ENCODE results near the gene F11. TPM values are rescaled to one million over a fixed set of nuclear protein-coding genes. Genes with fewer than 3 reads are reported as not detected.
"Not testable (repeated sequence)": the region's sequence is repeated elsewhere in the genome, so short reads cannot be mapped to it uniquely, and the experiment has no call there.

F11 gene
- polyA plus RNA-seq, 3 donors, result 15.0 TPM; not detected in 2

GRCh38 chr4:186291256-186291890, 25.4 kb downstream of the F11 start:
- 80 to 84% (median 82%) methylated on average over 10 of the region's 10 CpGs for WGBS, 3 donors
- no peak overlapping the region for H3K27ac ChIP-seq (ENCODE audit: low read depth, low read length)

DNA sequence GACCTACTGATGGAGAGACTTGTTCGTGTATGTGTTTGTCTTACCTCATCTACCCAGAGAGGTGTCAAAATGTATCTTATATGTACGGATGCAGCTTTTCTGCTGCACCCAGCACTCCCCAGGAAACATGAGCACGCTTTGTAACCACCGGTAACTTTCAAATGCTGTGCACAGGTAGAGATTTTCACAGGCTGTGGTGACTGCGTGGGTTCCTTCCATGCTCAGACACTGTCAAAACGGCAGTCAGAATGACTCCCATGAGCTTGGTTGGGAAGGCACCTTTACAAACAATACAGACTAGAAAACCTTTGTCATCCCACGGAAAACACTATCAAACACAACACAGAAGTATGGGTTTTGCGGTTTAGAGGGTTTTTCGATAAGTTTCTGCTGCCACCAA, 28.2 kb downstream of the F11 start:
- H3K27ac ChIP-seq (ENCODE audit: low read depth, low read length), result no peak overlapping the region
- WGBS, 3 donors, result 86 to 88% (median 87%) methylated on average over 9 of the region's 9 CpGs

DNA sequence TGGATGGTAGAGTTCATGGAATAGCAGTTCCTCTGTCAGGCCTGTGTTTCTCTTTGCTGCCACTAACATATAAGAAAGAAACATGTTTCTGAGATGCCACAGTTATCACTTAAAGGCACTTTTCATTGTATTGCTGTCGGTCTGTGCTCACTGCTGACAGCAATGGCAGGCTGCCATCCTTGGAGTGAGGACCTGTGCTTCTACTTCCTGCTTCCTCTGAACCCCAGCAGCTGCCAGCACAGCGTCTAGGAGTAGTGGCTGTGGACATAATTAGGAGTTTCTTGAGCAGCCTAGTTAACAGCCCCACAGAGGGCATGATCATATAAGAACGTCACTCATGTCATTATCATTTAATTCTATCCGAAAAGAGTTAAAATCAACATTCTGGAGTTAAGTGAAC, 30.5 kb downstream of the F11 start:
- no peak overlapping the region for H3K27ac ChIP-seq (ENCODE audit: low read depth, low read length)
- 37 to 54% (median 45%) methylated on average over 4 of the region's 4 CpGs for WGBS, 3 donors

- H3K27ac ChIP-seq (ENCODE audit: low read depth, low read length), result no peak overlapping the region
- WGBS, 3 donors, result 39 to 49% (median 44%) methylated on average over 21 of the region's 21 CpGs
These were observed 31.1 kb downstream of the F11 start for GRCh38 chr4:186297013-186297645.

GRCh38 chr4:186298031-186298647, 32.1 kb downstream of the F11 start:
- H3K27ac ChIP-seq (ENCODE audit: low read depth, low read length), result no peak overlapping the region
- WGBS, 3 donors, result 19 to 49% (median 22%) methylated on average over 39 of the region's 39 CpGs

GRCh38 chr4:186299291-186299690, 33.3 kb downstream of the F11 start:
- WGBS, 3 donors, result 63 to 81% (median 77%) methylated on average over 5 of the region's 5 CpGs
- H3K27ac ChIP-seq (ENCODE audit: low read depth, low read length), result no peak overlapping the region

- no peak overlapping the region for H3K27ac ChIP-seq (ENCODE audit: low read depth, low read length)
- WGBS, 3 donors, result 85 to 87% (median 86%) methylated on average over 6 of the region's 6 CpGs
These were observed 34.8 kb downstream of the F11 start for GRCh38 chr4:186300659-186301390.

DNA sequence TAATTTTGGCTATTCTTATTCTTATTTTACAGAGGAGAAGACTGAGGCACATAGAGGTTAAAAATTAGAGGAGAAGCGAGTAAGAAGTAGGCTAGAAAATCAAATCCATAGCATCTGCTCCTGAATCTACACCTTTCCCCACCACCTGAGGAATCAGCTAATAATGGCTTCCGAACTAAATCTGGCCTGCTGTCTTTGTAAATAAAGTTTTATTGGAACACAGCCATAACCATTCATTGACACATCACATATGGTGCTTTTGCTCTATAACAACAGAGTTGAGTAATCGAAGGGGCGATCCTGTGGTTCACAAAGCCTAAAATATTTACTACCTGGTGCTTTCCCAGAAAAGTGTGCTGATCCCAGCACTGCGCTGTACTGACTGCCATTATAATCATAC, 38.2 kb downstream of the F11 start:
- WGBS, 3 donors, result 91 to 93% (median 92%) methylated on average over 5 of the region's 5 CpGs
- H3K27ac ChIP-seq (ENCODE audit: low read depth, low read length), result no peak overlapping the region

GRCh38 chr4:186304866-186305505, 39.0 kb downstream of the F11 start:
- H3K27ac ChIP-seq (ENCODE audit: low read depth, low read length), result no peak overlapping the region
- WGBS, 3 donors, result 42 to 74% (median 45%) methylated on average over 13 of the region's 13 CpGs

- 53 to 67% (median 58%) methylated on average over 4 of the region's 4 CpGs for WGBS, 3 donors
- no peak overlapping the region for H3K27ac ChIP-seq (ENCODE audit: low read depth, low read length)
These were observed 41.5 kb downstream of the F11 start for GRCh38 chr4:186307497-186307896.

DNA sequence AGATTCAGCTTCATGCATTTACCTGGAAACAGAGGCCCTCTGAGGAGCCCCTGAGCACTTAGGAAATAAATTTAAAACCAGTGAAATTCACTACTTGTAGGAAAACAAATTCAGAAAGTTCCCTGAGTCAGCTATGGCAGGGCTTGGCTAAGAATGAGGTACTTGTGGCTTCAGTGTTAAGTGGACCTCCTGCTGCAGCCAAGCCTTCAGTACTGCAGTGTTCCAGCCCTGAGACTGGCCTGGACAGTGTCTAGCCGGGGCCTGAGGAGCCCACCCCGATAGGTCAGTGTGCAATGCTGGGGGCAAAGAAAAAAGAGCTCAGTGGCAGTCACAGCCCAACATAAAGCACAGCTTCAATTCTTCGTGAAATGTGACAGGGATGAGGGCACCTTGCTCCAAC, 41.9 kb downstream of the F11 start:
- 49 to 77% (median 60%) methylated on average over 3 of the region's 3 CpGs for WGBS, 3 donors
- no peak overlapping the region for H3K27ac ChIP-seq (ENCODE audit: low read depth, low read length)

GRCh38 chr4:186318481-186318880, 52.5 kb downstream of the F11 start:
- 76 to 80% (median 79%) methylated on average over 6 of the region's 6 CpGs for WGBS, 3 donors
- H3K27ac ChIP-seq (ENCODE audit: low read depth, low read length), result no peak overlapping the region

GRCh38 chr4:186324660-186325059, 58.7 kb downstream of the F11 start:
- WGBS, 3 donors, result 92 to 95% (median 93%) methylated on average over 27 to 33 of the region's 33 CpGs
- not testable (repeated sequence) for H3K27ac ChIP-seq (ENCODE audit: low read depth, low read length)

- no peak overlapping the region for H3K27ac ChIP-seq (ENCODE audit: low read depth, low read length)
- WGBS, 3 donors, result 45 to 62% (median 56%) methylated on average over 3 of the region's 3 CpGs
These were observed 60.4 kb downstream of the F11 start for GRCh38 chr4:186326391-186326790.

DNA sequence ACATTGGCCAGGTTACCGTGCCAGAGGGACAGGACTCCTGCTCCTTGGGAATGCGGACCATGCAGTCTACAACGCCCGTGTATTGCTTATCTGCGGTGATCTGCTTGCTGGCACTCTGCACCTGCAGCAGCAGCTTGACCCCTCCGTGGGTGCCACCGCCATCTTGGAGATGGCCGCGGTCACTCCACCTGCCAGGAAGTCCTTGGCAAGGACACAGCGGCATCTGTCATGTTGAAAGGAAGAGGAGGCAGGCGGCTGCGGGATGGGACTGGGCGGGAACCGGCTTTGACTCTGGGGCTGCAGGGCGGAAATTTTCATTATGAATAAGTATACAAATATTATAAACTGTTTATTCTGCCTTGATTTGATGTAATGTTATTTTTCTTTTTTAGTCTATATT, 63.4 kb downstream of the F11 start:
- H3K27ac ChIP-seq (ENCODE audit: low read depth, low read length), result no peak overlapping the region
- 95 to 97% (median 96%) methylated on average over 15 of the region's 15 CpGs for WGBS, 3 donors

DNA sequence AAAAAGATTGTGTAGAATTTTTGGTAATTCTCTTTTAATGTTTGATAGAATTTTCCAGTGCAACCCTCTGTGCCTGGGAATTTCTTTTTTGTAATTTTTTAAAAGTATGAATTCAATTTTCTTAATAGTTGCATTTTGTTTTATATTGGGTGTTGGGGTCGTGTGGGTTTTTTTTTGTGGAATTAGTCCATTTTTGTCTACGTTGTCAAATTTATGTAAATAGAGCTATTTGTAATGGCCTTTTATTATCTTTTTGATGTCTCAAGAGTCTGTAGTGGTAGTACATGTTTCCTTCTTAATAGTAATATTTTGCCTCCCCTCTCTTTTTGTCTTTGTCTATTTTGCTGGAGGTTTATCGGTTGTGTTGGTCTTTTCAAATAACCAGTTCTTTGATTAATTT, 64.4 kb downstream of the F11 start:
- WGBS, 3 donors, result 91 to 95% (median 92%) methylated on average over 3 of the region's 3 CpGs
- H3K27ac ChIP-seq (ENCODE audit: low read depth, low read length), result no peak overlapping the region

DNA sequence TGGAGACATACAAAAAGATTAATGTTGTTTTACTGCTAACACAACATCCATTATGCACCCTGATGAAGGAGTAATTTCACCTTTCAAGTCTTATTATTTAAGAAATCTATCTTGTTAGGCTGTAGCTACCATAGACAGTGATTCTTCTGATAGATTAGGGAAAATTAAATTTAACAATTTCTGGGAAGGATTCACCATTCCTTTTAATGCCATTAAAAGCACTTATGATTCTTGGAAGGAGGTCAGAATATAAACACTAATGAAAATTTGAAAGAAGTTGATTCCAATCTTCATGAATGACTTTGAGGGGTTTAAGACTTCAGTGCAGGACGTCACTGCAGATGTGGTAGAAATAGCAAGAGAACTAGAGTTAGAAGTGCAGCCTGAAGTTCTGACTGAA, 69.8 kb downstream of the F11 start:
- WGBS, 3 donors, result 32 to 70% (median 43%) methylated on average over 1 of the region's 1 CpG

More for the DNA sequence above, 69.8 kb downstream of the F11 start:
- no peak overlapping the region for H3K27ac ChIP-seq (ENCODE audit: low read depth, low read length)

Measured in adipose tissue (tissue), 3 donors.